Liver (tissue), 2 donors: ENCODE measurements around the gene MYL1.

Experiments used
- TF ChIP-seq, protein P1 (sequence below): IDR thresholded peaks from 2 replicates; pipeline ENCODE4 v1.6.1; 2016; ENCODE audit warnings: antibody characterized with exemption, mild to moderate bottlenecking
- TF ChIP-seq, protein P2 (sequence below): fragments of 150-350 bp; IDR thresholded peaks from 2 replicates; pipeline ENCODE4 v1.5.1; 2017; ENCODE audit warnings: improper control_type of control experiment, low read depth, low read length; ENCODE audit not compliant: missing input control
- donor health status: healthy.

DNA sequence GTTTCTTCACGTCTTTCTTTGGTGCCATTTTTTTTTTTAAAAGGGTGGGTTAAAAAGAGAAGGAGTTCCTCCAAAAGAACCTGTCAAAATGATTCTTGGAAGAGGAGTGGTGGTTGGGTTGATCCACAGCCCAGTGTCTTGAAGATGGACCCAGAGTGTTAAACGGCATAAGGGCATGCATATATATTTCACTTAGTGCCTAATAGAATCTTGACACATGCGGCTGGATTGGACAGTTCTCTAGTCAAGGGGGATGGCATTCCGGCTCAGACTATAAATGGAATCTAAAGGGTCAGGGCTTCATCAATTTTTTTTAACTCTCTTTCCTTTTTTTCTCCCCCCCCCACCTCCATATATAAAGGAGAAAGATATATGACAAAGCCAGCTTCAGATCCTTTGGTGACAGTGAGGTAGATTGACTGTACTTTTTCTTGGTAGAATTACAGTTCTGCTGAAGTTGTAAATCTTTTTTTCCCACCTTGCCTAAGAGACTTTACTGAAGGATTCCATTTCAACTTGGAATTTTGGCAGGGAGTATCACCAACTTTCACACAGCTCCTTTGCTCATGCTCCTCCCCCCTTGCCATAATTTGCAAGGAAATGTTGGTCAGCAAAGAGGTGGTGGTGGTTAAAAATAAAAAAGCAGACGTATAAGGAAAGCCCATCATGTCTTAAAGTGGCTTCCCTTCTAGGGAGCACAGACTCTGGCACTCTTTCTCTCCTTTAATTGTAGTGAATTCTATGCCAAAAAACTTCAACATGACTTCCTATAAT is at the start of gene MYL1:
- TF ChIP-seq, protein P1, sequence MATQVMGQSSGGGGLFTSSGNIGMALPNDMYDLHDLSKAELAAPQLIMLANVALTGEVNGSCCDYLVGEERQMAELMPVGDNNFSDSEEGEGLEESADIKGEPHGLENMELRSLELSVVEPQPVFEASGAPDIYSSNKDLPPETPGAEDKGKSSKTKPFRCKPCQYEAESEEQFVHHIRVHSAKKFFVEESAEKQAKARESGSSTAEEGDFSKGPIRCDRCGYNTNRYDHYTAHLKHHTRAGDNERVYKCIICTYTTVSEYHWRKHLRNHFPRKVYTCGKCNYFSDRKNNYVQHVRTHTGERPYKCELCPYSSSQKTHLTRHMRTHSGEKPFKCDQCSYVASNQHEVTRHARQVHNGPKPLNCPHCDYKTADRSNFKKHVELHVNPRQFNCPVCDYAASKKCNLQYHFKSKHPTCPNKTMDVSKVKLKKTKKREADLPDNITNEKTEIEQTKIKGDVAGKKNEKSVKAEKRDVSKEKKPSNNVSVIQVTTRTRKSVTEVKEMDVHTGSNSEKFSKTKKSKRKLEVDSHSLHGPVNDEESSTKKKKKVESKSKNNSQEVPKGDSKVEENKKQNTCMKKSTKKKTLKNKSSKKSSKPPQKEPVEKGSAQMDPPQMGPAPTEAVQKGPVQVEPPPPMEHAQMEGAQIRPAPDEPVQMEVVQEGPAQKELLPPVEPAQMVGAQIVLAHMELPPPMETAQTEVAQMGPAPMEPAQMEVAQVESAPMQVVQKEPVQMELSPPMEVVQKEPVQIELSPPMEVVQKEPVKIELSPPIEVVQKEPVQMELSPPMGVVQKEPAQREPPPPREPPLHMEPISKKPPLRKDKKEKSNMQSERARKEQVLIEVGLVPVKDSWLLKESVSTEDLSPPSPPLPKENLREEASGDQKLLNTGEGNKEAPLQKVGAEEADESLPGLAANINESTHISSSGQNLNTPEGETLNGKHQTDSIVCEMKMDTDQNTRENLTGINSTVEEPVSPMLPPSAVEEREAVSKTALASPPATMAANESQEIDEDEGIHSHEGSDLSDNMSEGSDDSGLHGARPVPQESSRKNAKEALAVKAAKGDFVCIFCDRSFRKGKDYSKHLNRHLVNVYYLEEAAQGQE: no peak
- TF ChIP-seq, protein P2, sequence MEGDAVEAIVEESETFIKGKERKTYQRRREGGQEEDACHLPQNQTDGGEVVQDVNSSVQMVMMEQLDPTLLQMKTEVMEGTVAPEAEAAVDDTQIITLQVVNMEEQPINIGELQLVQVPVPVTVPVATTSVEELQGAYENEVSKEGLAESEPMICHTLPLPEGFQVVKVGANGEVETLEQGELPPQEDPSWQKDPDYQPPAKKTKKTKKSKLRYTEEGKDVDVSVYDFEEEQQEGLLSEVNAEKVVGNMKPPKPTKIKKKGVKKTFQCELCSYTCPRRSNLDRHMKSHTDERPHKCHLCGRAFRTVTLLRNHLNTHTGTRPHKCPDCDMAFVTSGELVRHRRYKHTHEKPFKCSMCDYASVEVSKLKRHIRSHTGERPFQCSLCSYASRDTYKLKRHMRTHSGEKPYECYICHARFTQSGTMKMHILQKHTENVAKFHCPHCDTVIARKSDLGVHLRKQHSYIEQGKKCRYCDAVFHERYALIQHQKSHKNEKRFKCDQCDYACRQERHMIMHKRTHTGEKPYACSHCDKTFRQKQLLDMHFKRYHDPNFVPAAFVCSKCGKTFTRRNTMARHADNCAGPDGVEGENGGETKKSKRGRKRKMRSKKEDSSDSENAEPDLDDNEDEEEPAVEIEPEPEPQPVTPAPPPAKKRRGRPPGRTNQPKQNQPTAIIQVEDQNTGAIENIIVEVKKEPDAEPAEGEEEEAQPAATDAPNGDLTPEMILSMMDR: no peak
